GM18870 (cell line): ENCODE measurements around the gene FBXO15.
A peak's percentile ranks its signal among the peaks of the same experiment; 100 is the strongest.

Experiments
- ATAC-seq: cut with Tn5 transposase; IDR thresholded peaks from one replicate; pipeline ENCODE4 v1.9.1; 2021; ENCODE audit warnings: moderate library complexity; ENCODE audit not compliant: unreplicated experiment

The FBXO15 gene

GRCh38 chr18:74147779-74148542, at the start of gene FBXO15, which contains the start of gene TIMM21:
Gene FBXO15 (minus strand): TSS chr18:74147834. CDS start chr18:74147785, 49 bp downstream.
Gene TIMM21 (plus strand): TSS chr18:74148523. CDS start chr18:74148809, 286 bp downstream.
- peak; percentile 88 for ATAC-seq

- peak; percentile 91 for ATAC-seq
Observed at GRCh38 chr18:74196220-74197119, 48.8 kb upstream of the FBXO15 start.

- no peak for ATAC-seq
Observed at GRCh38 chr18:74194691-74195090, 47.1 kb upstream of the FBXO15 start.

GRCh38 chr18:74191577-74191976, 43.9 kb upstream of the FBXO15 start:
- ATAC-seq = no peak

- no peak for ATAC-seq
Observed at GRCh38 chr18:74190086-74190485, 42.5 kb upstream of the FBXO15 start.

GRCh38 chr18:74186661-74187060, 39.0 kb upstream of the FBXO15 start:
- no peak for ATAC-seq

GRCh38 chr18:74185860-74186259, 38.2 kb upstream of the FBXO15 start:
- no peak for ATAC-seq

- no peak for ATAC-seq
Observed at GRCh38 chr18:74184875-74185274, 37.2 kb upstream of the FBXO15 start.

GRCh38 chr18:74183130-74183529, 35.5 kb upstream of the FBXO15 start:
- ATAC-seq = no peak

- no peak for ATAC-seq
Observed at GRCh38 chr18:74182335-74182734, 34.7 kb upstream of the FBXO15 start.

GRCh38 chr18:74179623-74180199, 32.1 kb upstream of the FBXO15 start:
- no peak for ATAC-seq

- no peak for ATAC-seq
Observed at GRCh38 chr18:74178884-74179283, 31.2 kb upstream of the FBXO15 start.

- ATAC-seq = no peak
Observed at GRCh38 chr18:74175658-74176057, 28.0 kb upstream of the FBXO15 start.

GRCh38 chr18:74173434-74173750, 25.8 kb upstream of the FBXO15 start:
- no peak for ATAC-seq

GRCh38 chr18:74172697-74173433, 25.2 kb upstream of the FBXO15 start:
- no peak for ATAC-seq

- ATAC-seq = peak; percentile 89
Observed at GRCh38 chr18:74171910-74172606, 24.4 kb upstream of the FBXO15 start.

- ATAC-seq = no peak
Observed at GRCh38 chr18:74166386-74166785, 18.8 kb upstream of the FBXO15 start.

GRCh38 chr18:74163019-74163660, 15.5 kb upstream of the FBXO15 start:
- no peak for ATAC-seq

GRCh38 chr18:74155276-74155675, 7.6 kb upstream of the FBXO15 start:
- ATAC-seq = no peak

- ATAC-seq = no peak
Observed at GRCh38 chr18:74154716-74155115, 7.1 kb upstream of the FBXO15 start.
